ENCODE data around the gene APCDD1L.
A peak's percentile ranks its signal among the peaks of the same experiment; 100 is the strongest.

Gene APCDD1L

DNA sequence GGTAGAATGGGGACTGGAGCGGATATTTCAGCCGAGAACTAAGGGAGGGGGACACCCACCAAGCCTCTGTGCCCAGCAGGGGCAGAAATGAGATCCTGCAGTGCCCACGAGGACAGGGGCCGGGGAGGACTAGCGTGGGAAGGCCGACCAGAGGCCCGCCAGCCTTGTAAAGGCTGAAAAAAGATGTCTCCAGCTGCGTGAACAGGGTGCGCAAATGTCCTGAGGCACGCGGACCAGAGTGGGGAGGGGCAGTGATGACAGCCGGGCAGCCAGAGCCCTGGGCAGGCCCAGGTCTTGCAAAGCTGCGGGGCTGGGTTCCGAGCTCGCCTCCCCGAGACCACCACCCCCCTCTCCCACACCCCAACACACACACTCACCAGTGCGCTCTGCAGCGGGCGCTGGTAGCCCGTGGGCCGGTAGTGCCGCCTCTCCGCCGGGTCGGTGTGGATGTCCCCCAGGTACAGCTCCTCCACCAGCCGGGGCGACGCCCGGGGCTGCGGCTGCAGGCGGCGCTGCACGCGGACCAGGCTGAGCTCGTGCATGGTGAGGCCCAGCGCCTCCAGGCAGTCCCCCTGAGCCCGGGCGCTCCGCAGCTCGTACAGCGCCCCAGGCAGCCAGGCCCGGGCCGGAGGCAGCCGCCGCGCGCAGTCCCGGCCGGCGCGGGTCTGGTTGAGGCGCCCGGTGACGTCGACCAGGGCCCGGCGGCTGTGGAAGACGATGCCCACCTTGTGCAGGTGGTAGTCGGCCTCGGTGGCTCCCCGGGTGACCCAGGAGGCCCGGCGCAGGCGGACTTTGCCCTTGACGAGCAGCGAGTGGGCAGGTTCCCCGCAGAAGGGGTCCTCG is 48.2 kb downstream of the APCDD1L start:
- H3K79me1 ChIP-seq (ENCODE audit: low read depth, low read length): no peaks in the 10 kb centered on the region
- no peaks in the 10 kb centered on the region for H3K9me3 ChIP-seq (replicated peaks in 1 of 2; ENCODE audit: control insufficient read depth in 2 of 2, insufficient read depth in 1 of 2, low read depth in 1 of 2, low read length in 2 of 2)
- peak overlapping the region; percentile 19 for H3K18ac ChIP-seq (ENCODE audit: low read length)
- no peak overlapping the region for H3K4ac ChIP-seq (ENCODE audit: low read length)
- no peak overlapping the region for H2BK15ac ChIP-seq (ENCODE audit: low read length)
- no peak overlapping the region for H4K8ac ChIP-seq (ENCODE audit: low read depth, low read length)
- no peak overlapping the region for H3K27ac ChIP-seq (replicated peaks; ENCODE audit: low read length)
- H2BK12ac ChIP-seq (ENCODE audit: low read length): no peak overlapping the region
- no peak overlapping the region for H3K9ac ChIP-seq (ENCODE audit: low read depth, low read length, poor library complexity)
- no peak overlapping the region for H2AK5ac ChIP-seq (ENCODE audit: low read depth, low read length)
- no peaks in the 10 kb centered on the region for H3K36me3 ChIP-seq (replicated peaks in 1 of 2; ENCODE audit: control insufficient read depth in 2 of 2, insufficient read depth in 2 of 2, low read length in 2 of 2)
- H3K4me2 ChIP-seq (ENCODE audit: insufficient read depth, low read length, poor library complexity, severe bottlenecking): no peak overlapping the region
- no peak overlapping the region for H2BK5ac ChIP-seq (ENCODE audit: low read length)
- H2AFZ ChIP-seq (ENCODE audit: low read length): no peak overlapping the region
- no peak overlapping the region for H3K14ac ChIP-seq (ENCODE audit: low read length)
- H2BK120ac ChIP-seq (ENCODE audit: low read depth, low read length): no peak overlapping the region
- H3K27me3 ChIP-seq (ENCODE audit: control insufficient read depth in 3 of 3, insufficient read depth in 3 of 3, low read depth in 1 of 3, low read length in 3 of 3): no peaks in the 10 kb centered on the region
- no peak overlapping the region for H4K91ac ChIP-seq (ENCODE audit: low read depth, low read length, poor library complexity)
- no CpG with 5 or more reads among the region's 68 CpGs for WGBS, 2 donors (ENCODE audit: extremely low coverage in 2 of 2, insufficient read length in 2 of 2, insufficient replicate concordance in 1 of 2)
- DNase-seq (ENCODE audit: low spot score): no peak
- H3K4me1 ChIP-seq (ENCODE audit: control insufficient read depth in 2 of 2, insufficient read depth in 1 of 2, low read depth in 1 of 2, low read length in 2 of 2): peaks cover 0 to 2% of the 10 kb centered on the region in 2 donors
- H3K4me3 ChIP-seq (ENCODE audit: low read length in 2 of 2): no peak overlapping the region
- H3K23ac ChIP-seq (ENCODE audit: low read depth, low read length, poor library complexity): no peak overlapping the region

DNA sequence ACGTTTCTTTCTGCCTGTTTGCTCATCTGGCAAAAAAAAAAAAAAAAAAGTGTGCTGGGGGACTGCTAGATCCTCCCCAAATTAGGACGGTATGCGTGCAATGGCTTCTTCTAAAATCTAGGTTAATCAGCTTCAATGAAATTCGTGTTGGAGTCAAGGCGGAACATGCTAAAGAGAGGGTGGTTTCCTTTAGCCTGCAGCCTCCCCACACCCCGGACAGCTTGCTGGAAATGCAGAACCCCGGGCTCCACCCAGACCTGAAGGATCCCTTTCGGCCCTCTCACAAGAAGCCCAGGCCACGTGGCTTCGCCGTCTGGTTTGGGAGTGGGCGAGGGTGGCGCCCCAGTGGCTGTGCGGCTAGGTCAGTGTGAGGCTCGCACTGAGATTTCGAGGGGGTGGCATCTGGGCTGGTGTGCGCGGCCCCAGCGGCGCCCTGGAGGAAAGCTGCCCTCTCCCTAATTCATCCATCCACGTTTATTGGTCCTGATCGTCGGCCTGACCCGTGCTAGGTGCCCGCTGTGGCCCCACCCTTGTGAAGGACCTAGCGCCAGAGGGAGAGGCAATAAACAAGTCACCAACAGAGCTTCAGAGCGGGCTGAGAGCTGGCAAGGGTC is 49.0 kb downstream of the APCDD1L start:
- Histone ChIP-seq H3K4me3 (ENCODE audit: low read length in 2 of 2) (no peak overlapping the region), H2BK120ac (ENCODE audit: low read depth, low read length) (no peak overlapping the region), H3K4me1 (ENCODE audit: control insufficient read depth in 2 of 2, insufficient read depth in 1 of 2, low read depth in 1 of 2, low read length in 2 of 2) (peaks cover 0 to 2% of the 10 kb centered on the region in 2 donors), H3K4ac (ENCODE audit: low read length) (no peak overlapping the region), H3K23ac (ENCODE audit: low read depth, low read length, poor library complexity) (no peak overlapping the region), H3K18ac (ENCODE audit: low read length) (no peak overlapping the region), H3K27me3 (ENCODE audit: control insufficient read depth in 3 of 3, insufficient read depth in 3 of 3, low read depth in 1 of 3, low read length in 3 of 3) (no peaks in the 10 kb centered on the region), H3K27ac (replicated peaks; ENCODE audit: low read length) (no peak overlapping the region), H4K91ac (ENCODE audit: low read depth, low read length, poor library complexity) (no peak overlapping the region), H3K14ac (ENCODE audit: low read length) (no peak overlapping the region), H4K8ac (ENCODE audit: low read depth, low read length) (no peak overlapping the region), H3K9me3 (replicated peaks in 1 of 2; ENCODE audit: control insufficient read depth in 2 of 2, insufficient read depth in 1 of 2, low read depth in 1 of 2, low read length in 2 of 2) (no peaks in the 10 kb centered on the region), H3K9ac (ENCODE audit: low read depth, low read length, poor library complexity) (no peak overlapping the region), H2BK12ac (ENCODE audit: low read length) (no peak overlapping the region), H2AFZ (ENCODE audit: low read length) (no peak overlapping the region), H2BK15ac (ENCODE audit: low read length) (no peak overlapping the region), H2BK5ac (ENCODE audit: low read length) (no peak overlapping the region), H3K79me1 (ENCODE audit: low read depth, low read length) (no peaks in the 10 kb centered on the region), H3K4me2 (ENCODE audit: insufficient read depth, low read length, poor library complexity, severe bottlenecking) (no peak overlapping the region), H2AK5ac (ENCODE audit: low read depth, low read length) (no peak overlapping the region), H3K36me3 (replicated peaks in 1 of 2; ENCODE audit: control insufficient read depth in 2 of 2, insufficient read depth in 2 of 2, low read length in 2 of 2) (no peaks in the 10 kb centered on the region)
- no peak for DNase-seq (ENCODE audit: low spot score)
- WGBS, 2 donors (ENCODE audit: extremely low coverage in 2 of 2, insufficient read length in 2 of 2, insufficient replicate concordance in 1 of 2): no CpG with 5 or more reads among the region's 27 CpGs

DNA sequence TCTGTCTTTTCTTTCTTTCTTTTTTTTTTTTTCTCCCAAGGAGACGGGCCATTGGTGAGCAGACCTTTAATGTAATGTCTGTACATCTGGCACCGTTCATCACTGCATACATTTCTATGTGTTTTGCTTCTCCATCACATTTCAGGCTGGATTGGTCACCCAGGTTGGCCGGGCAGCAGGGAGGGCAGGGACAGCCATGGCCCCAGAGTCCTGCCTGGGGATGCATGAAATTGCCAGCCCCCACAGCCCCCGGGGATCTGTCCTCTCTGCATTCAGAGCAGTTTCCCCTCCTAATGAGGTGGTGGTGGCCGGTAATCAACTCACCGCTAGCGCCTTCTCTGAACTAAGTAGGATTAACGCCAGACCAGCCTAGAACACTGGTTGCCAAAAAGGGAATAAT is 50.4 kb downstream of the APCDD1L start:
- Histone ChIP-seq H2BK120ac (ENCODE audit: low read depth, low read length) (no peak overlapping the region), H2AFZ (ENCODE audit: low read length) (no peak overlapping the region)

DNA sequence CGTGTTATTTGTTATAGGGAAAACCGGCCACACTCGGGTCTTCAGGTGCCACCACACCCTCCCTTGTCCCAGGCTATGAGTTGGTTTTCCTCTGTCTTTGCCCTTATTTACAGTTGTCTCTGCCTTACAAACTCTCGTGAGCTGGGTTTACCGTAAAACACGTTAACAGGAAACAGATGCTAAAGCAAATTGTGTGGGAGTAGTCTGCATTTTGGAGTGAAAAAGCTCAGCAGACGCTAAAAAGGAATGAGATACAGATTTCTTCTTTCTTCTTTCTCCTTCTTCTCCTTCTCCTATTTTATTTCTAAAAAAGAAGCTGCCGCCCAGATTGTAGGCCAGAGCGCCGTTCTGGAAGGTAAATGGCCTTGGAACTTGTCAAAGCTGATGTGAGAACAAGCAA is 51.9 kb downstream of the APCDD1L start:
- Histone ChIP-seq H3K4me3 (ENCODE audit: low read length in 2 of 2) (no peak overlapping the region), H3K18ac (ENCODE audit: low read length) (no peak overlapping the region), H3K36me3 (replicated peaks in 1 of 2; ENCODE audit: control insufficient read depth in 2 of 2, insufficient read depth in 2 of 2, low read length in 2 of 2) (no peaks in the 10 kb centered on the region), H2BK15ac (ENCODE audit: low read length) (no peak overlapping the region), H3K4ac (ENCODE audit: low read length) (no peak overlapping the region), H3K14ac (ENCODE audit: low read length) (no peak overlapping the region), H2BK12ac (ENCODE audit: low read length) (no peak overlapping the region), H2BK120ac (ENCODE audit: low read depth, low read length) (no peak overlapping the region), H3K4me1 (ENCODE audit: control insufficient read depth in 2 of 2, insufficient read depth in 1 of 2, low read depth in 1 of 2, low read length in 2 of 2) (peaks cover 0 to 7% of the 10 kb centered on the region in 2 donors), H2AFZ (ENCODE audit: low read length) (no peak overlapping the region), H3K79me1 (ENCODE audit: low read depth, low read length) (no peaks in the 10 kb centered on the region), H2AK5ac (ENCODE audit: low read depth, low read length) (no peak overlapping the region), H4K8ac (ENCODE audit: low read depth, low read length) (no peak overlapping the region), H2BK5ac (ENCODE audit: low read length) (no peak overlapping the region), H3K27me3 (ENCODE audit: control insufficient read depth in 3 of 3, insufficient read depth in 3 of 3, low read depth in 1 of 3, low read length in 3 of 3) (no peaks in the 10 kb centered on the region), H3K9ac (ENCODE audit: low read depth, low read length, poor library complexity) (no peak overlapping the region), H4K91ac (ENCODE audit: low read depth, low read length, poor library complexity) (no peak overlapping the region), H3K4me2 (ENCODE audit: insufficient read depth, low read length, poor library complexity, severe bottlenecking) (no peak overlapping the region), H3K27ac (replicated peaks; ENCODE audit: low read length) (no peak overlapping the region), H3K23ac (ENCODE audit: low read depth, low read length, poor library complexity) (no peak overlapping the region), H3K9me3 (replicated peaks in 1 of 2; ENCODE audit: control insufficient read depth in 2 of 2, insufficient read depth in 1 of 2, low read depth in 1 of 2, low read length in 2 of 2) (no peaks in the 10 kb centered on the region)
- no CpG with 5 or more reads among the region's 10 CpGs for WGBS, 2 donors (ENCODE audit: extremely low coverage in 2 of 2, insufficient read length in 2 of 2, insufficient replicate concordance in 1 of 2)
- DNase-seq (ENCODE audit: low spot score): no peak

More for the DNA sequence above, 50.4 kb downstream of the APCDD1L start:
- Histone ChIP-seq H3K4me2 (ENCODE audit: insufficient read depth, low read length, poor library complexity, severe bottlenecking) (no peak overlapping the region), H3K9me3 (replicated peaks in 1 of 2; ENCODE audit: control insufficient read depth in 2 of 2, insufficient read depth in 1 of 2, low read depth in 1 of 2, low read length in 2 of 2) (no peaks in the 10 kb centered on the region), H3K23ac (ENCODE audit: low read depth, low read length, poor library complexity) (no peak overlapping the region), H3K4ac (ENCODE audit: low read length) (no peak overlapping the region), H3K9ac (ENCODE audit: low read depth, low read length, poor library complexity) (no peak overlapping the region), H3K4me1 (ENCODE audit: control insufficient read depth in 2 of 2, insufficient read depth in 1 of 2, low read depth in 1 of 2, low read length in 2 of 2) (peaks cover 0 to 2% of the 10 kb centered on the region in 2 donors), H2AK5ac (ENCODE audit: low read depth, low read length) (no peak overlapping the region), H4K91ac (ENCODE audit: low read depth, low read length, poor library complexity) (no peak overlapping the region), H4K8ac (ENCODE audit: low read depth, low read length) (no peak overlapping the region), H2BK12ac (ENCODE audit: low read length) (no peak overlapping the region), H3K14ac (ENCODE audit: low read length) (no peak overlapping the region), H3K27me3 (ENCODE audit: control insufficient read depth in 3 of 3, insufficient read depth in 3 of 3, low read depth in 1 of 3, low read length in 3 of 3) (no peaks in the 10 kb centered on the region), H2BK15ac (ENCODE audit: low read length) (no peak overlapping the region), H3K18ac (ENCODE audit: low read length) (no peak overlapping the region), H2BK5ac (ENCODE audit: low read length) (no peak overlapping the region), H3K36me3 (replicated peaks in 1 of 2; ENCODE audit: control insufficient read depth in 2 of 2, insufficient read depth in 2 of 2, low read length in 2 of 2) (no peaks in the 10 kb centered on the region), H3K27ac (replicated peaks; ENCODE audit: low read length) (no peak overlapping the region), H3K79me1 (ENCODE audit: low read depth, low read length) (no peaks in the 10 kb centered on the region), H3K4me3 (ENCODE audit: low read length in 2 of 2) (no peak overlapping the region)
- no CpG with 5 or more reads among the region's 8 CpGs for WGBS, 2 donors (ENCODE audit: extremely low coverage in 2 of 2, insufficient read length in 2 of 2, insufficient replicate concordance in 1 of 2)
- DNase-seq (ENCODE audit: low spot score): no peak
